ENCODE measurements around the gene SMIM44.

The SMIM44 gene

GRCh38 chr19:3492131-3492839, 9.0 kb upstream of the SMIM44 start:
- DNase-seq (ENCODE audit: low read depth, low spot score) = no peak
- TF ChIP-seq EZH2 (IDR thresholded peaks at IDR 0.05) = no peak
- TF ChIP-seq FOXP2 (optimal IDR thresholded peaks at IDR 0.05; ENCODE audit: control extremely low read depth, extremely low read length, insufficient read depth) = no peak

GRCh38 chr19:3491396-3492119, 8.3 kb upstream of the SMIM44 start:
- Histone ChIP-seq H3K27ac (no peak overlapping the region), H3K9ac (ENCODE audit: insufficient read length) (no peak overlapping the region), H3K9me3 (ENCODE audit: low read depth, low read length) (no peaks in the 10 kb centered on the region), H3K36me3 (ENCODE audit: insufficient read depth, low read length) (peaks cover 19% of the 10 kb centered on the region; the same call in 1 of the 2 replicates), H3K4me3 (no peak overlapping the region)
- DNase-seq (ENCODE audit: low read depth, low spot score) = no peak
- no peak for TF ChIP-seq EZH2 (IDR thresholded peaks at IDR 0.05)

More at GRCh38 chr19:3492131-3492839, 9.0 kb upstream of the SMIM44 start:
- no peak overlapping the region for H3K4me3 ChIP-seq
- no peak overlapping the region for H3K9ac ChIP-seq (ENCODE audit: insufficient read length)
- H3K9me3 ChIP-seq (ENCODE audit: low read depth, low read length) = no peaks in the 10 kb centered on the region
- H3K36me3 ChIP-seq (ENCODE audit: insufficient read depth, low read length) = peaks cover 21% of the 10 kb centered on the region; the same call in 1 of the 2 replicates
- H3K27ac ChIP-seq = no peak overlapping the region

- Histone ChIP-seq H3K9me3 (ENCODE audit: low read depth, low read length) (no peaks in the 10 kb centered on the region), H3K36me3 (ENCODE audit: insufficient read depth, low read length) (no peaks in the 10 kb centered on the region), H3K4me3 (no peak overlapping the region), H3K9ac (ENCODE audit: insufficient read length) (no peak overlapping the region), H3K27ac (no peak overlapping the region)
- DNase-seq (ENCODE audit: low read depth, low spot score) = no peak
- no peak for TF ChIP-seq POLR2AphosphoS5 (IDR thresholded peaks at IDR 0.05; ENCODE audit: borderline replicate concordance, low read depth, low read length)
- no peak for TF ChIP-seq FOXP2 (optimal IDR thresholded peaks at IDR 0.05; ENCODE audit: control extremely low read depth, extremely low read length, insufficient read depth)
- no peak for TF ChIP-seq EZH2 (IDR thresholded peaks at IDR 0.05)
Observed at GRCh38 chr19:3482507-3483225, 575 bp downstream of the SMIM44 start.

DNA sequence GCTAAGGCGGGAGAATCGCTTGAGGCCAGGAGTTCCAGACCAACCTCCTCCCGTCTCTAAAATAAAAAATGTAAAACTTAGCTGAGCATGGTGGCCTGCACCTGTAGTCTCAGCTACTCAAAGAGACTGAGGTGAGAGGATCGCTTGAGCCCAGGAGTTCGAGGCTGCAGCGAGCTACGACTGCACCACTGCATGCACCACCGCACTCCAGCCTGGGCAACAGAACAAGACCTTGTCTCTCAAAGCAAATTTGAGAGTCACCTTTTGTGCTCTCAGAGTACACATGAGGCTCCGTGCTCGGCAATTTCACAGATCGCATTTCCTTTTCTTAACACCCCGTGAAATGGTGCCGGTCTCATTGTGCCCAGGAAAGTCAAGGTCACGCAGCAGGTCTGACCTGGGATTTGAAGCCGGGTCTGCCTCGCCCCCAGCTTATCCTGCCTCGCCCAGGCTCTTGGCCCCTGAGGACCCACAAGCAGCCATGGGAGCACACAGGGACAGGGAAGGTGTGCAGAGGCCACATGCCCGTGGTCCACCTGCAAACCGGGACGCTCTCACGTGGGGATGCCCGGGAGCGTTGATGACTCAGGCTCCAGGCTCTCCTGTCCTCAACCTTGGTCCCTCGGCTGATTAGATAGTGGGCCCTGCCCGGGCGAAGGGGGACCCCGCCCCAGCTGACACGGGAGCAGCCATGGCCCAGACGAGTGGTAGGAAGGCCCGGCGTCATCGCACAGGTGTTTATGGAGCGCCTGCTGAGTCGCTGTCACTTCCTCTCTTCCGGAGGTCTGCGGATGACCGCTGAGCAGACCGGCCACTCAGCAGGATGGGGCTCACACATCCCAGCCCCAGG, 1.8 kb downstream of the SMIM44 start:
- no peak for TF ChIP-seq POLR2AphosphoS5 (IDR thresholded peaks at IDR 0.05; ENCODE audit: borderline replicate concordance, low read depth, low read length)
- TF ChIP-seq EZH2 (IDR thresholded peaks at IDR 0.05) = no peak
- H3K9me3 ChIP-seq (ENCODE audit: low read depth, low read length) = no peaks in the 10 kb centered on the region
- H3K4me3 ChIP-seq = no peak overlapping the region
- DNase-seq (ENCODE audit: low read depth, low spot score) = no peak
- H3K27ac ChIP-seq = no peak overlapping the region
- H3K9ac ChIP-seq (ENCODE audit: insufficient read length) = no peak overlapping the region
- H3K36me3 ChIP-seq (ENCODE audit: insufficient read depth, low read length) = no peaks in the 10 kb centered on the region

- TF ChIP-seq POLR2AphosphoS5 (IDR thresholded peaks at IDR 0.05; ENCODE audit: borderline replicate concordance, low read depth, low read length) (no peak), EZH2 (IDR thresholded peaks at IDR 0.05) (no peak), FOXP2 (optimal IDR thresholded peaks at IDR 0.05; ENCODE audit: control extremely low read depth, extremely low read length, insufficient read depth) (no peak)
- peak within 1 kb of the TSS; percentile 22; the same call in 1 of the 2 replicates for H3K4me3 ChIP-seq
- H3K36me3 ChIP-seq (ENCODE audit: insufficient read depth, low read length) = no peaks in the 10 kb centered on the region
- no peak for DNase-seq (ENCODE audit: low read depth, low spot score)
- H3K9ac ChIP-seq (ENCODE audit: insufficient read length) = no peak within 1 kb of the TSS
- no peaks in the 10 kb centered on the region for H3K9me3 ChIP-seq (ENCODE audit: low read depth, low read length)
- H3K27ac ChIP-seq = no peak within 1 kb of the TSS
Observed at GRCh38 chr19:3480383-3481091, 2.7 kb downstream of the SMIM44 start, which contains the start of gene SMIM24. SMIM24 (minus strand) TSS chr19:3480525; CDS start chr19:3480463, 62 bp downstream.

GRCh38 chr19:3479834-3480215, 3.4 kb downstream of the SMIM44 start:
- H3K4me3 ChIP-seq = 0 out of 2 replicates have a peak overlapping the region, but pooled peaks have one; percentile 22
- H3K9me3 ChIP-seq (ENCODE audit: low read depth, low read length) = no peaks in the 10 kb centered on the region
- H3K36me3 ChIP-seq (ENCODE audit: insufficient read depth, low read length) = no peaks in the 10 kb centered on the region
- H3K9ac ChIP-seq (ENCODE audit: insufficient read length) = no peak overlapping the region
- no peak overlapping the region for H3K27ac ChIP-seq
- no peak for TF ChIP-seq FOXP2 (optimal IDR thresholded peaks at IDR 0.05; ENCODE audit: control extremely low read depth, extremely low read length, insufficient read depth)
- TF ChIP-seq EZH2 (IDR thresholded peaks at IDR 0.05) = no peak
- no peak for TF ChIP-seq POLR2AphosphoS5 (IDR thresholded peaks at IDR 0.05; ENCODE audit: borderline replicate concordance, low read depth, low read length)
- no peak for DNase-seq (ENCODE audit: low read depth, low spot score)

GRCh38 chr19:3479177-3479833, 3.9 kb downstream of the SMIM44 start:
- H3K9me3 ChIP-seq (ENCODE audit: low read depth, low read length) = no peaks in the 10 kb centered on the region
- DNase-seq (ENCODE audit: low read depth, low spot score) = peak; percentile 48
- TF ChIP-seq POLR2AphosphoS5 (IDR thresholded peaks at IDR 0.05; ENCODE audit: borderline replicate concordance, low read depth, low read length) (no peak), EZH2 (IDR thresholded peaks at IDR 0.05) (no peak), FOXP2 (optimal IDR thresholded peaks at IDR 0.05; ENCODE audit: control extremely low read depth, extremely low read length, insufficient read depth) (no peak)
- H3K27ac ChIP-seq = no peak overlapping the region
- H3K9ac ChIP-seq (ENCODE audit: insufficient read length) = no peak overlapping the region
- H3K4me3 ChIP-seq = peak overlapping the region; percentile 66; the same call in 1 of the 2 replicates
- H3K36me3 ChIP-seq (ENCODE audit: insufficient read depth, low read length) = no peaks in the 10 kb centered on the region
